ENCODE data around the gene CALU.

CALU gene

DNA sequence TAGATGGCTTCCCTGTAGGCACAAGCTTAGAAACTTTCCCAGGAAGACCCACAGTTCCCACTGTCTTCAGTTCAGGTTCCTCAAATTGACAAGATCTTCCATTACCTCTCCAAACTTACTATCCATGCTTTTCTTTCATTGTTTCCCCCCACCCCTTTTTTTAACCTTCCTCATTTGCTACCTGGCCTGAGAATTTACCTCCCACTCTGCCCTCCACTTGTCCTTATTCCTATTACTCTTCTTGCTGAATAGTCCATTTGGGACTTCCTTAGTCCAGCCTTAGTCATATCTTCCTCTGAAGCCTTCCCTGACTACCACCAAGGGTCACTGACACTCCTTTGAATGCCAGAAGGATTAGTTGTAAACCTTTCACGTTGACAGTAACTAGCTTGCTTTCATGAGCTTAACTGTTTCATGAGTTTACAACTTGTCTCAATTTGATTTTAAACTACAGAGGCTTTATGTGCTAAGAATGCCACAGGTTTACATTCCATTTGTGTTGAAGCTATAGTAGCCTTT lies 1.2 kb upstream of the CALU start:
- TF ChIP-seq, protein P1, sequence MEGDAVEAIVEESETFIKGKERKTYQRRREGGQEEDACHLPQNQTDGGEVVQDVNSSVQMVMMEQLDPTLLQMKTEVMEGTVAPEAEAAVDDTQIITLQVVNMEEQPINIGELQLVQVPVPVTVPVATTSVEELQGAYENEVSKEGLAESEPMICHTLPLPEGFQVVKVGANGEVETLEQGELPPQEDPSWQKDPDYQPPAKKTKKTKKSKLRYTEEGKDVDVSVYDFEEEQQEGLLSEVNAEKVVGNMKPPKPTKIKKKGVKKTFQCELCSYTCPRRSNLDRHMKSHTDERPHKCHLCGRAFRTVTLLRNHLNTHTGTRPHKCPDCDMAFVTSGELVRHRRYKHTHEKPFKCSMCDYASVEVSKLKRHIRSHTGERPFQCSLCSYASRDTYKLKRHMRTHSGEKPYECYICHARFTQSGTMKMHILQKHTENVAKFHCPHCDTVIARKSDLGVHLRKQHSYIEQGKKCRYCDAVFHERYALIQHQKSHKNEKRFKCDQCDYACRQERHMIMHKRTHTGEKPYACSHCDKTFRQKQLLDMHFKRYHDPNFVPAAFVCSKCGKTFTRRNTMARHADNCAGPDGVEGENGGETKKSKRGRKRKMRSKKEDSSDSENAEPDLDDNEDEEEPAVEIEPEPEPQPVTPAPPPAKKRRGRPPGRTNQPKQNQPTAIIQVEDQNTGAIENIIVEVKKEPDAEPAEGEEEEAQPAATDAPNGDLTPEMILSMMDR (IDR thresholded peaks at IDR 0.05; ENCODE audit: low read depth, low read length): no peak
- Histone ChIP-seq H3K36me3 (no peaks in the 10 kb centered on the region), H3K9me3 (no peaks in the 10 kb centered on the region), H3K4me1 (peaks cover 5% of the 10 kb centered on the region), H3K27me3 (no peaks in the 10 kb centered on the region), H3K4me3 (ENCODE audit: low read depth, low read length) (no peak overlapping the region)
- DNase-seq: no peak

DNA sequence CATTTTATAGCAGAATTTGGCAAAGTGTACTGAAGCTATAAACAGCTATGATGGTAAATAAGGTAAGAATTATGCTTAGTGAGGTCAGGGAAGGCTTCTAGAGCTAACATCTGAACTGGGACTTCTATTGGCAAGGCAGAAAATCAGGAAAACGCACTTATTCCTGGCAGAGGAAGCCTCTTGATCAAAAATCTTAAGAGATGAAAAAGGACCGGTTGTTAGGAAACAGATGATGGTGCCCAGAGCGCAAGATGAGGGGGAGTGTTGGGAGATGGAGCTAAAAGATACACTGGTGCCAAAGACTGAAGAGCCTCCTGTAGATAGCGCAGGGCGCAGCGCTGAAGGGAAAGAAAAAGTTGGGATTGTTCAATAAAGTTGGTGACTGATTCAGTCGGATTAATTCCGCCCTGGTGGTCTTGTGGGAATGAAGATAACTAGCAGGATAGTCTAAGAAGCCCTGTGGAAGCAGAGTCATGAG lies 550 bp upstream of the CALU start:
- Histone ChIP-seq H3K27me3 (no peaks in the 10 kb centered on the region), H3K4me3 (ENCODE audit: low read depth, low read length) (peak overlapping the region; percentile 79), H3K4me1 (peaks cover 4% of the 10 kb centered on the region), H3K36me3 (no peaks in the 10 kb centered on the region), H3K9me3 (no peaks in the 10 kb centered on the region)
- no peak for DNase-seq
- TF ChIP-seq, protein P1 (IDR thresholded peaks at IDR 0.05; ENCODE audit: low read depth, low read length): no peak

DNA sequence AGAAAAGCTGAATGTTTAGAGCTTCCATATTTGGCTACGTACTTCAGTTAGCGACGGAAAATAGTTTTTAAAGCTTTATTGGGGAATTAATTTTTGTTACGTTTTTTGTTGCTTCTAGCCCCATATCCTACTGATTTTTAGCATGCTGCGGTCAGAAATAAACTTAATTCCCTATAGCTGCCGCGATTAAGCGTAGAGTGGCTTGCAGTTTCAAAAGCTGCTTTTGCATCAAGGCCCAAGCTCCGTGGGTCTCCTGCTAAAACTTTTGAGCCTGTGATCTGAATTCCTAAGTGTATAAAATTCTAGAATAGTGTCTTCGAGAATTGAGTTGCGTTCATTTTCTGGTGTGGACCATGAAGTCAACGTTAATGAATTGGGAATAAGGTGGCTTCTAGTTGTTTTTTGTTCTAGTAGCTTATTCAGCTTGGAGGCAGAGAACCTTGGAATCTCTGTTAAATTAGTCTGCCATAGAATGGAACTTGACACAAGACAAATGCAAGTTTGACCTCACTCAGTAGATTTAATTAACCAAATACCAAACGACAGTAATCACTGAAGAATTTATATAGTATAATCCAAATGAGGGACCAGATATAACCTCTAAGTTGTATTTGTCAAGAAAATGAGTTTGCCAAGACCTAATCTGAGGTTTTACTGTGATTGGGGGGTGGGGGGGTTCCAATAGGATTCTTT lies 977 bp downstream of the CALU start:
- Histone ChIP-seq H3K36me3 (no peaks in the 10 kb centered on the region), H3K4me3 (ENCODE audit: low read depth, low read length) (peak overlapping the region; percentile 79), H3K4me1 (peaks cover 4% of the 10 kb centered on the region), H3K9me3 (no peaks in the 10 kb centered on the region), H3K27me3 (no peaks in the 10 kb centered on the region)
- DNase-seq: no peak
- TF ChIP-seq, protein P1 (IDR thresholded peaks at IDR 0.05; ENCODE audit: low read depth, low read length): no peak

DNA sequence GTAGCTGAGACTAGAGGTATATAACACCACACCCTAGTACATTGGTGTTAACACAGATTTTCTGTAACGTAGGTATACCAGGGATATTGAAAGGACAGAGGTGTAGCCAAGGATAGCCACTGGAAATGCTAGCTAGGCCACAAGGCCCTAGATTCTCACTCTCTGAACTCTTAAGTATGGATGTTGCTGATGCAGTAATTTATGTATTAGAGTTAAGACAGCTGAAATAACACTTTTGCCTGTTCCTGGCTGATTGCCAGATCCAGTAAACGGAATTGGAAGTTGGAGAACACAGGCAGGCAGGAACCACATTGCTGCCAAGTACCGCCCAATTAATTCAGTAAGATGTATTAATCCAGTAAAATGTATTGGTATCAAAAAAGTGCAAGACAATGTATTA lies 1.8 kb downstream of the CALU start:
- no peaks in the 10 kb centered on the region for H3K27me3 ChIP-seq
- H3K36me3 ChIP-seq: 0 out of 2 replicates have a peak, but pooled peaks cover 2% of the 10 kb centered on the region
- peaks cover 4% of the 10 kb centered on the region for H3K4me1 ChIP-seq
- TF ChIP-seq, protein P1 (IDR thresholded peaks at IDR 0.05; ENCODE audit: low read depth, low read length): no peak
- H3K9me3 ChIP-seq: no peaks in the 10 kb centered on the region
- DNase-seq: no peak
- peak overlapping the region; percentile 11; the same call in 1 of the 2 replicates for H3K4me3 ChIP-seq (ENCODE audit: low read depth, low read length)

DNA sequence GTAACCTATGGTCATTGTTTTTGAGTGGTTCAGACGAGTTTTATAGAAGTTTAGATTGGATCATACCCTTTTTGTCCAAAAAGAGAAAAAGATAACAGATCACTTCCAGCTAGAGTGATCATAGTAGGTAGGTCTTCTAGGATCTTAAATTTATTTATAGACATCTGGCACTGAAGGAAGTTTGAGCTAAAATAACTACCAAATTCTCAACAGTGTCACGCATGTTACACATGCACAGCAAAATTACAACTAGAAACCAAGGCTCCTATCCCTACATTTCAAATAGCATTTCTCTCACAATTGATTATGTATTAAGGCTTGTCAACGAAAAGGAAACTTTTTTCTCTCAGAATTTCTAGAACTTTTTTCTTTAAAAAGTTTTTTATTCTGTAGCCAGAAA lies 2.3 kb downstream of the CALU start:
- Histone ChIP-seq H3K36me3 (0 out of 2 replicates have a peak, but pooled peaks cover 2% of the 10 kb centered on the region), H3K4me1 (peaks cover 4% of the 10 kb centered on the region)
- DNase-seq: no peak

More for the DNA sequence above, 2.3 kb downstream of the CALU start:
- TF ChIP-seq, protein P1 (IDR thresholded peaks at IDR 0.05; ENCODE audit: low read depth, low read length): no peak
- no peak overlapping the region for H3K4me3 ChIP-seq (ENCODE audit: low read depth, low read length)
- no peaks in the 10 kb centered on the region for H3K27me3 ChIP-seq
- H3K9me3 ChIP-seq: no peaks in the 10 kb centered on the region
